ENCODE measurements around the gene TMEM178B.

The TMEM178B gene

DNA sequence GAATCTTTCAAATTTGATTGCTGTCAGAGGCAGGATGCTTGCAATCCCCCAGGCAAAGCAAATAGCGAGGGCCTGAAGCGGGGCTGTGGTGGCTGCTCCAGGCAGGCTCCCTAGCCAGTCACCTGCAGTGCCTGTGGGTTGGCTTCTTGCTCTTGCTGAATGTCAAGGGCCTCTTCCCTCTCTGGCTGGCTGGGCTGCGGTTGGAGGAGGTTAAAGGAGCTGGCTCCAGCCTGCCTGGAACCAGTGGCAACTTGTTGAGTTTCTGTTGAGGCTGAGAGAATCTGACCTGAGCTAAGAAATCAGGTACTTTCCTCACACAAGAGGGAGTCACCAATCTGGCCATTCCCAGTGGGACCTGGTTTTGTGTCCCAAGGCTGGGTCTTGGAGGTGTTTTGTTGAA is 134.7 kb downstream of the TMEM178B start:
- no peak for DNase-seq
- intact Hi-C loops (cut with DNase I): loop anchor here (10.0 kb wide), 2 partner anchors 104 to 134 kb away; partner anchors contain the start of gene TMEM178B

DNA sequence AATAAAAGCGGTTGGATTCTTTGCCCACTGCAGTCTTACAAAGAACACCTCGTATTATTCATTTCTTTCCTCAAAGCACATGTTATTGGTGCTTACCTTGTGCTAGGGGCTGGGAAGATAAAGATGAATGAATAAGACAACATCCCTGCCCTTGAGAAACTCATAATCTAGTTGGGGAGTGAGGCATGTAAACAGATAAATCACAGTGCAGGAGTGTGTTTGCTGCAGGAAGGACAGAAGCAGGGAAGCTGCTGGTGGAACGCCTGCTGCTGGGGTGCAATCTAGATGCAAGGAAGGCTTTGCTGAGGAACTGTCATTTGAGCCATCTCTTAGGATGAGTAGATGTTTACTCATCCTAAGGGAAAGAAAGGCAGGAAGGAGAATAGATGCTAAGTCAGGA is 135.6 kb downstream of the TMEM178B start:
- intact Hi-C loops (cut with DNase I): loop anchor here (10.0 kb wide), 2 partner anchors 105 to 135 kb away; partner anchors contain the start of gene TMEM178B
- DNase-seq: no peak

DNA sequence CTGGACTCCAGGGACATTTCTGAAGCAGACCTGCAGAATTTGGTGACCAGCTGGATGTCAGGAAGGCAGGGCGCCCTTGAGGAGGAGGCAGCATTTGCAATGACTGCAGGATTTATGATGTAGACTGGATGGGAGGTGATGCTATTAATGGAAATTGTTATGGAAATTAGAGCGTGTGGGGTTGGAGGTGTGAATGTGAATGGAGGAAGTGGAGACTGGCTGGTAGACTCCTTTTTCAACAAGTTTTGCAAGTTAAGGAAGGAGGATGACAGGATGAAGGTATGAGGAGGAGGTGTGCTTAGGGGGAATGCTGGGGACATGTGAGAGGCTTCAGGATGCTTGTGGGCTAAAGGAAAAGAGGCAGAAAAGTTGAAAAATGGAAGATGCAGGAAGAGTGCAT is 137.0 kb downstream of the TMEM178B start:
- DNase-seq: no peak
- intact Hi-C loops (cut with DNase I): no loop called here

DNA sequence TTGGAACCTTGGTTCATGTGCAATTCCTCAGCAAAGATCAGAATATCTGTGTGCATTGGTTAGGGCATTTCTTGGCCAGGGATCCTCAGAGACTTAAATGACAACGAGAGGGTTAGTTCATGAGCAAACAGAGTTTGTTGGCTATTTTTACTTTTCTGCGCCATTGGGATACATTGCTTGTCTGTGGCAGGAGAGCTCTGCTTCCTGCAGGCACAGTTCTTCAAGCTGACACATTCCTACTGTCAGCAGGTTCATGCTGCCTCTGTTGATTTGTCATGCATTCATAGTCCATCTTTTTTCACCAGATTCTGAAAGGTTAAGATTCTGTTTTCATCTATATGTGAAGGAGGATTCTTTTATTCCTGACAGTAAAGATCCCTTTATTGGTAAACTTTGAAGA is 139.4 kb downstream of the TMEM178B start:
- DNase-seq: no peak
- intact Hi-C loops (cut with DNase I): no loop called here

DNA sequence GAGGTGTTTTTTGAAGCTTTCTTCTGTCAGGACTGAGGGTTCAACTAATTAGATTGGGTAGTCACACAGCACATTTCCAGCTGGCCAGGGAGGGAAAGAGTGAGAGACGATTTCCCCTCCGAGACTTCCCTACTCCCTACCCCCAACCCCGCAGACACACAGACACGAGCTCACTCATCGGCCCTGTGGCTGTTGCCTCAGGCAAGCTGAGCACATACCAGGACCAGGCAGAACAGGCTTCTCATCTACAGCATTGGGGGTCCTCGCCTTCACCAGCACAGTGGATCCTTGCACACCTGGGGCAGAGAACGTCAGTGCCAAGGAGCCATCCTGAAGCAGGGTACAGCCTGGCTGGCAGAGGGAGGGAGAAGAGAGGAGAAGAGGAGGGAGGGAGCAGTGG is 144.1 kb downstream of the TMEM178B start:
- no peak for DNase-seq
- intact Hi-C loops (cut with DNase I): no loop called here

DNA sequence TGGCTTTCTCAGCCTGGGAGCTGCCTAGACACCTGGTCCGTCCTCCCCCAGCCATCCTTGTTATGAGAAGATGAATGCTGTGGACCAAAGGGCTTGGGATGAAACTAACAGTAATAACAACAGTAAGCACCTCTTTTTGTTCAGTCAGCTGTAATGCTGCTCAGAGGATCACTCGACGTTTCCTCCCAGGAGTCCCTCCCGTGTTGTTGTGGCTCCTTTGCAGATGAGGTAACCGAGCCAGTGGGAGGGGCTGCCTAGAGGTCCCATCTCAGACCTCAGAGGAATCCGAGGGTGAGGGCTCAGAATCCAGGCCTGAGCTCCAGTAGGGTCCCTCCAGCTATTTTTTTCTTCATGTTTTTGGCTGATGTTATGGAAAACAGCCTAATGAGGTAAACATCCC is 145.1 kb downstream of the TMEM178B start:
- DNase-seq: no peak
- intact Hi-C loops (cut with DNase I): no loop called here

DNA sequence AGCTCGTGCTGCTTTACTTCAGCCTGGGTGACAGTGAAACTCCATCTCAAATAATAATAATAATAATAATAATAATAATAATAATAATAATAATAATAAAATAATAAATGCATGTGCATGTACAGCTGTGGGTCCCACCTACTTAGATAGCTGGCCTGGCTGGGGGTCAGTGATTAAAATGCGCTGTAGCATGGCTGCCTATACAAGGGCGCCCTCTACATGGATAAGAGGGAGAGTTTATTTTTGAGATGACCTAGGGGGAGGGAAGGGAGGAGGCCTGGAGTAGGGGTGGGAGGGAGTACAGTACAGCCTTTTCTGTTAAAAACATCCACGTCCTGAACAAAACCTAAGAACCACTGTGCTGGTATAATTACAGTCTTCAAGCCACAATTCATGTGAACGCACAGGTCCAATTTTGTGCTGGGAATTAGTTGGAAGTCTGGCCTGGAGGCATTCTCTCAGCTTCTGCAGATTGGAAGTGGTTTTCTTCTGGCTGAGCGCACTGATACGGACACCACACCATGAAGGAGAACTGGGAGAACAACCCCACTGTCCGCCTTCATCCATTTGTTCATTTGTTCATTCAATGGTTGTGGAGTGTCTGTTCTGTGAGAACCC is 146.5 kb downstream of the TMEM178B start:
- intact Hi-C loops (cut with DNase I): no loop called here
- no peak for DNase-seq

DNA sequence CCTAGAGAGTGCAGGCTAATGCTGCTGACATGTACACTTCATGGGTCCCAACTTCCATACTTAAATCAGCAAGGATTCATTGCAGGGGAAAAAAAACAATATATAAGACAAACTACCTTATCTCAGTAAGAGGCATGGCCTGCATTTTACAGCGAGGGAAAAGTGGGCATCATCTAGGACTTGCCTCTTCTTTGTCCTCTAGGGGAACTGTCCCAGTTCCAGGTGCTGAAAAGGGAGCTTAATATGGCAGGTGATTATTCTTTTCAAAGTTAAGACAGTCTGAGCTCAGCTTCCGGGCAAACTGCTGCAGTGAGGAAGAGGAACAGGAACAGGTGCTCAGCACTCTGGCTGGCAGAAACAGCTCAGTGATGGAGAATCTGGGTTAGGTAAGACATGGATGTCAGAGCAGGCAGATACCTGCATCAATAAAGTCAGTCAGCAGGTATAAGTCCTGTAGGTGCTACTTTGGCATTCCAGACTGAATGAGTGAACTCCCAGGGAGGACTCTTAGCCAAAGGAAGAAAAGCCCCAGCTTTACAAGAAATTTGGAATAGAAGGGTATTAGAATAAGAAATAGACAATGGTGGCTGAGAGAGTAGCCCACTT is 147.2 kb downstream of the TMEM178B start:
- intact Hi-C loops (cut with DNase I): no loop called here
- no peak for DNase-seq

DNA sequence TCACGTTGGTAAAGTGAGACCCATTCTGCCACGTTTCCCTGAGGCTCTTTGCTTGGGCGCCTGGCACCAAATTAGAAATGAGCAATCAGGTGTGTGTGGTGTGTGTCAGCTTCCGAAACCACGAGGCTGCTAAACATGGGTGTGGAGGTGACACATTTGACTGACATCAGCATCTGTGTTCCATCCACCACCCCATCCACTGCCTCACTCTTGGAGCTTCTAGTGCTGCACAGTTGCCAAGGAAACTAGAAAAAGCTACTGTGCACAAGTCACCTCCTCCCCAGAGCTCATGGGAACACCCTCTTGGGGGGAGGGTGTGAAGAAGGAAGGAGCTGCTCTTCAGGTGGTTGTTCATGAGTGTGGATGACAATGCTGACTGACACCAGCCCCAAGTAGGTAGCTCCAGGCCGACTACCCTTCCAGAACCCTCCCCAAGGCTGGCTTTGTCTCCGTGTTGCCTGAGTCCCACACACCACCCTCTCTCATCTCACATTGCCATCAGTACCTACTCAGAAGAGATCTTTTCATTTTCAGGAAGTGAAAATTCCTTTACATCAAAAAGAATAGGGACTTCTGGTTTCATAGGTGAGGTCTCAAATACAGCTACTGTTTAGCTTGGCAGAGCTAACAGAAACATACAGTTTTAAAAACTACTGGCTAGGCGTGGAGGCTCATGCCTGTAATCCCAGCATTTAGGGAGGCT is 152.2 kb downstream of the TMEM178B start:
- peak in 2 of 10 donors; percentile 28 to 32 for DNase-seq
- intact Hi-C loops (cut with DNase I): no loop called here

DNA sequence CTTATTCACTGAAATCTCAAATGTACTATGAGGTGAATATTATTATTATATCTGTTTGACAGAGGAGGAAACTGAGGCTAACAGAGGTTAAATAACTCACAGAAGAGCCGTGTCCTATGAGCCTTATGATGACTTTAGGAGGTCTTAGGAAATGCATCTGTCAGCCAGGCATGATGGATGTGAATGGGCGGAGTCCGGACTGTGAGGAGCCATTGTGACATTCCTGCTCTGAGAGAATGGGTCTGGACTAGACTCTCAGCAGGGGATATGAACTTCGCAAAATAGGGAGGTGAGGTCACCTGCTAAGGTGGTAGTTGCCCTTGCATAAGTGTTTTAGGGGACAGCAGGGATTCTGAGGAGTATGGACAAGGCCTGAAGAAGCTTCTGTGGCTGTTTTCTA is 153.6 kb downstream of the TMEM178B start:
- intact Hi-C loops (cut with DNase I): no loop called here
- no peak for DNase-seq

DNA sequence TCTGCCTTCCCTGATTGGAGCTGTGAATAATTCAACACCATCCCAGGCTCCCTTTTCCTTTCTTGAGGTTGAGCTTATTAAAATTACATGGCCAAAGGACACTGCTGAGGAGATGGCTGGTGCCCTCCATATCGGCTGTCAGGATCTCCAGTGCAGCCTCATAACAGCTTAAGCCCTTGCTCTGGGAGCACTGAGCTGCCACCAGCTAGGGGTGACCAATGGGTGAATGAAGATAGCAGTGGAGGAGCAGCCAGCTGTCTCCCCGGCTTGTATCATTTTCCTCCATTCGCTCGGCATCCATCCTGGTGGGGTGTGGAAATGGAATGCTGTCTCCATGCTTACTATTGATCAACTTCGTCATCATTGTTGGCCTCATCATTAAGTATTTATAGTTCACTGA is 154.6 kb downstream of the TMEM178B start:
- DNase-seq: no peak
- intact Hi-C loops (cut with DNase I): no loop called here

DNA sequence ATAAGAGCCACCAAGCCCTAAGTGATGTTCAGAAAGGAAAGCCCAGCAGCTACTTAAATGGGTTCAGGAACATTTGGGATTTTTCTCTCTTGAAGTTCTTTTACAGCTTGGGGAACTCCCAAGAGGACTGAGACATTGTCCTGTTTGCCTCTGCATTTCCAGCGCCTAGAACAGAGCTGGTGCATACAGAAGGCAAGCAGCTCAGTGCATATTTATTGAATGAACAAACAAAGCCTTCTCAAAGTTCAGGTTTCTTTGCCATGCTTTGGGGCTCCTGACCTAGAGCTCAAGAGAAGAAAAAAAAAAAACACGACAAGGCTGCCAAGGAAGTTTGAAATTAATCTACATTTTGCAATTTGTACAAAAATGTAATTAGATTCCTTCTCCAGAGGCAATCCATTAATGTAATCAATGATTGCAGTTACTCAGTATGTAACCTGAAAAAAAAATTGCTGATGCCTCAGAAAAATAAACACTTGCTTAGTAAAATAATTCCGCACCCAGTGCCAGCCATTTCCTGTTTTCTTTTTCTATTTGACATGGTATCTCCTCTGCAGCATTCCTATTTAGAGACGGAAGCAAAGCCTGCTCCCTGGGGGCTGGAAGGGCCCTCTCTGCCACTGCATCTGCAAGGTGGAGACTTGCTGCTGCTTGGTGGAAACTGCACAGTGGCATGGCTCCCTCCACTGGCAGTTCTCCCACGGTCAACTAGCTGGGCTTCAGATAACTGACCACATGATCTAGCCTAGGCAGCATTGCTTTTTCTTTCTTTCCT is 157.3 kb downstream of the TMEM178B start:
- intact Hi-C loops (cut with DNase I): no loop called here
- DNase-seq: peak in 6 of 10 donors; percentile 42 to 92 (median 45)

DNA sequence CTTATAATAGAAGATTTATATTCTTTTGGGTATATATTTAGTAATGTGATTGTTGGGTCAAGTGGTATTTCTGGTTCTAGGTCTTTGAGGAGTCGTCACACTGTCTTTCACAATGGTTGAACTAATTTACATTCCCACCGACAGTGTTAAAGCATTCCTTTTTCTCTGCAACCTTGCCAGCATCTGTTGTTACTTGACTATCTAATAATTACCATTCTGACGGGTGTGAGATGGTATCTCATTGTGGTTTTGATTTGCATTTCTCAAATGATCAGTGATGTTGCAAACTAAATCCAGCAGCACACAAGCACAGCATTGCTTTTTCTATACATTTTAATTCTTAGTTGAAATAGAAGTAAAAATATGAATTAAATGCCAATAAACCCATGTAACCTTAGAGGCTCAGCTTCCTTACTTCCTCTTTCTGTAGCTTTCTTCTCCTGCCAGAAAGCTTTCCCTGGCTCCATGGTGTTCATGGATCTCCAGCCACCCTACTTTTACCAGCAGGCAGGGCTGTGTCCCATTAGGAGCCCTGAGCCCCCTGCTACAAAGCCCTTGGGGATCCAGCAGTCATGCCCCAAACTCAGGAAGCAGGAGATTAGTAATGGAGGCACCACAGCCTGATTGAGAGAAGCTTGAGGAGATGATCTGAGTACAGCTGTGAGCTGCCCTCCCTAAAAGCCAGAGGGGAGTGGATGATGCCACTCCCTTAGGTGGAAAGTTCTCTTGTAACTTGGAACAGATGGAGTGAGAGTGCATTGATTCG is 158.6 kb downstream of the TMEM178B start:
- DNase-seq: no peak
- intact Hi-C loops (cut with DNase I): no loop called here

DNA sequence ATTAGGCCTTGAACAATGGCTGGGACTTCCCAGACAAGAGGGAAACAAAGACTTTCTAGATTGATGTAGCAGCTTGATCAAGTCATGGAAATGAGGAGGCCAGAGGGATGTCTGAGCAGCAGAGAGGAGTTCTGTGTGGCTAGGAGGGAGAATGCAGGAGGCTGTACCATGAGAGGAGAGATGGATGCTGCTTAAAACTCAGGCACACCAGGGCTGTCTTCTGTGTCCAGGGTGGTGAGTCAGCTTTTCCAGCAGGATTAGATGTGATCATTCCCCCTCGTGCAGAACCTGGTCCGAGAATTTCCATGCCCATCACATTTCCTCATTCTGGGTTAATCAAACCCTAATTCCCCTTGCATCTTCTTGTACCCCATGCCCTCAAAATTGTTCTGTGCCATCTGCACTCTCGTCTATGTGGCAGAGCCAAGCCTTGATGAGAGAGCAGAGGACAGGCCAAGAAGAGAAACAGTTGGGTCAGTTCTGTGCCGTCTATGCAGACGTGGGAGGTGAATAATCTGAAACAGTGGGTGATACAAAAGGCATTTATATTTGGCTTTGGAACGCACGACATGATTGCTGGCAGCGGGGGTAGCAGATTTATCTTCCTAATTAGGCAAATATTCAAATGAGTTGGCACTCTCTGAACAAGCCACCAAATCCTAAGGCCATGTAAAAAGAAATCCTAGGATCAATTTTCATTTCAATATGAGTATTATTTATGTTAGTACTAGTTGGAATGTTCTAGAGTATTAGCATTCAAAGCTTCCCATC is 160.7 kb downstream of the TMEM178B start:
- intact Hi-C loops (cut with DNase I): no loop called here
- DNase-seq: no peak

DNA sequence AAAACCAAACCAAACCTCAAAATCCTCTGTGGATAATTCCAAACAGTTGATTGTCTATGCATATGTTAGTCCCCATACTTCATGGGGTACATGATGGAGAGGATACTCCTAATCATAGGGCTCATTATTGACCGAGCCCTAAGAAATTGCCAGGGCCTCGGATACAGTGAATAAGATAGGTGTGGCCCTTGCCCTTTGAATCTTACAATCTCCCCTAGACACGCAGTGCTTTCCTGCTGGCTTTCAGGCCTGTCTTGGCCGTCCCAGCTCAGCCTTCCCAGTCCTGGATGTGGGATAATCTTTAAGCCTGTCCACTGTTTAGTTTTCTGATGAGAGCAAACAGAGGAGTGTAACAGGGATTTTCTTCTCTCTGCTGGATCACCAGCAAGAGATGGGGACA is 161.8 kb downstream of the TMEM178B start:
- intact Hi-C loops (cut with DNase I): no loop called here
- DNase-seq: no peak

DNA sequence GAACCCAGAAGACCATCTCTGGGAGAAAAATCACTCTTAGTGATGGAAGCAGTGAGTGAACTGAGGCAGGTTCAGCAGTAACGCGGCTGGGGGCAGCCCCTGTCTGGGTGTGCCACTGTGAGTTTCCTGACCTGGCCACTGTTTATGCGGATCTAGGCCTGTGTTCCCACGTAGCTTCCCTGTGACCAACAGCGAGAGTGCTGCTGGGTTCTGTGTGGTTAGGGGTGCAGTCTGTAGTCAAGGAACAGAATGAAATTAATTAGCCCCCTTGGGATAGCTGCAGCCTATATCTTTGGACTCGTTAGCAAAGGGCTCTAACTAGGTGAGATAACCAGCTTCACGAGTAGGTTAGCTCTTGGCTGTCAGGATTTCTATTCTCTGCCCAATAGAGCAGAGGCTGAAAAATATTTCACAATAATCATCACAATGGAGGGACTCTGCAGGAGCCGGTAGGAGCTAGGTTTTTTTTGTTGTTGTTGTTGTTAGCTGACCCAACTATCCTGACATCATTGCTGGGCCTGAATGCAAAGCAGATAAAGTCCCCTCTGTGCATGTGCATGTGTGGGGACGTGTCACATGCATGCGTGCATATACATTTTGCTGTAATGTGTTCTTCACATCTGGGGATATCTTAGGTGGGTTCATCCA is 164.9 kb downstream of the TMEM178B start:
- no peak for DNase-seq
- intact Hi-C loops (cut with DNase I): no loop called here

DNA sequence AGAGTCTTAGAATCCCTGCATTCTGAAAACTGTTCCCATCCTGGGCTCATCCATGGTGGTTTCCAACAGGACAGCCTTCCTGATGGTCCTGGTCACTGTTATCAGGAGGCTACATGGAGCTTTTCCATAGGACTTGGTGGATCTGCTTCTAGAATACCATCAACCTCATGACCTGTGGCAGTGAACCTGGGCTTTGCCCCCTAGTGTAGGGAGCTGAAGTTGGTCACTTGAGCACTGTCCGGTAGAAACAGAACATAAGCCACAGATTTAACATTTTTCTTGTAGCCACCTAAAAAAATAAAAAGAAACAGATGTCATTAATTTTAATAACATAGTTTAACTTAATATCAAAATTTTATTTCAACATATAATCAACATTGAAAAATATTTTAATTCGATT is 165.8 kb downstream of the TMEM178B start:
- intact Hi-C loops (cut with DNase I): no loop called here
- no peak for DNase-seq

DNA sequence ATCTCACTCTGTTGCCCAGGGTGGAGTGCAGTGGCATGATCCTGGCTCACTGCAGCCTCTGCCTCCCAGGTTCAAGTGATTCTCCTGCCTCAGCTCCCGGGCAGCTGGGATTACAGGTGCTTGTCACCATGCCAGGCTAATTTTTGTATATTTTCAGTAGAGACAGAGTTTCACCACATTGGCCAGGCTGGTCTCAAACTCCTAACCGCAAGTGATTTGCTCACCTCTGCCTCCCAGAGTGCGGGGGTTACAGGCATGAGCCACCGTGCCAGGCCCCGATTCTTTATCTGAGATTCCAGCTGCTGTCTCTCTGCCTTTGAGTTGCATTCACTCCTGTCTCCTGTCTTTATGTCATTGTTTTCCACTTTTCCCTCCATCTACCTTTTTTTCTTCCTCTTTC is 168.7 kb downstream of the TMEM178B start:
- intact Hi-C loops (cut with DNase I): no loop called here
- no peak for DNase-seq

DNA sequence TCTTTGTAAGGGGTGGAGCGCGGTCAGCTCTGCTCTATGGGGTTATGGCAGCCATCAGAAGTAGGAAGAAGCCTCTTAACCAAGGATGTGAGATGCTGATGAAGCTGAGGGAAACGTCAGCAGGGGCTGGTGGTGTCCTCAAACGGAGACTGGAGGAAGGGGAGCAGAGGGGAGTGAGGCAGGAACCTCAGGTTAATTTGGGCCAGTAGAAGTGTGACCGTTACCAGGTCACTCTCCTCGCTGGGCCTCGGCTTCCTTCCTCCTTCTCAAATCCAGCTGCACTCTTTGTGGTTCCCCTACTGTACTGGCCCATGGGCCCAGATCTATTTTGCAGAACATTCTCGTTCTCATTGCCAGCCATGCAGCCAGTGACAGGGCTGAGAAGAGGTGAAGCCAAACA is 169.5 kb downstream of the TMEM178B start:
- intact Hi-C loops (cut with DNase I): no loop called here
- no peak for DNase-seq
